Measurements from ENCODE around the gene CHRNA5.
A peak's percentile ranks its signal among the peaks of the same experiment; 100 is the strongest.

CHRNA5 gene

GRCh38 chr15:78638658-78639314 is 73.5 kb downstream of the CHRNA5 start:
- no peak for DNase-seq (ENCODE audit: low spot score in 2 of 2)
- H3K9me3 Mint-ChIP-seq = peaks cover 1% of the 10 kb centered on the region

GRCh38 chr15:78640527-78641101 is 75.3 kb downstream of the CHRNA5 start:
- peaks cover 30% of the 10 kb centered on the region for H3K27me3 Mint-ChIP-seq
- no peak overlapping the region for H3K4me3 Mint-ChIP-seq
- no peaks in the 10 kb centered on the region for H3K9me3 Mint-ChIP-seq
- ATAC-seq (replicated peaks; ENCODE audit: extremely low read depth, poor library complexity, severe bottlenecking) = no peak
- H3K36me3 Mint-ChIP-seq (ENCODE audit: insufficient read depth) = no peaks in the 10 kb centered on the region
- no peak for DNase-seq (ENCODE audit: low spot score in 2 of 2)
- H3K27ac Mint-ChIP-seq (ENCODE audit: low read depth) = no peak overlapping the region
- H3K4me1 Mint-ChIP-seq = peaks cover 9% of the 10 kb centered on the region

More at GRCh38 chr15:78638658-78639314, 73.5 kb downstream of the CHRNA5 start:
- Mint-ChIP-seq H3K4me1 (peaks cover 9% of the 10 kb centered on the region), H3K27ac (ENCODE audit: low read depth) (no peak overlapping the region), H3K4me3 (no peak overlapping the region), H3K27me3 (peaks cover 30% of the 10 kb centered on the region), H3K36me3 (ENCODE audit: insufficient read depth) (no peaks in the 10 kb centered on the region)
- ATAC-seq (replicated peaks; ENCODE audit: extremely low read depth, poor library complexity, severe bottlenecking) = no peak

- Mint-ChIP-seq H3K27me3 (peaks cover 30% of the 10 kb centered on the region), H3K9me3 (no peaks in the 10 kb centered on the region), H3K36me3 (ENCODE audit: insufficient read depth) (no peaks in the 10 kb centered on the region), H3K4me3 (peak within 1 kb of the TSS; percentile 61), H3K4me1 (peaks cover 9% of the 10 kb centered on the region), H3K27ac (ENCODE audit: low read depth) (no peak within 1 kb of the TSS)
- DNase-seq (ENCODE audit: low spot score in 2 of 2) = no peak
- no peak for ATAC-seq (replicated peaks; ENCODE audit: extremely low read depth, poor library complexity, severe bottlenecking)
Measured at GRCh38 chr15:78641102-78641748, 75.9 kb downstream of the CHRNA5 start, which contains the start of gene CHRNB4. TSS of gene CHRNB4 (minus strand) at chr15:78641210. CDS start at chr15:78641133, 77 bp downstream.

GRCh38 chr15:78641749-78642275 is 76.5 kb downstream of the CHRNA5 start:
- Mint-ChIP-seq H3K36me3 (ENCODE audit: insufficient read depth) (no peaks in the 10 kb centered on the region), H3K27me3 (peaks cover 28% of the 10 kb centered on the region), H3K9me3 (no peaks in the 10 kb centered on the region), H3K4me3 (peak overlapping the region; percentile 61), H3K4me1 (peaks cover 9% of the 10 kb centered on the region), H3K27ac (ENCODE audit: low read depth) (no peak overlapping the region)
- ATAC-seq (replicated peaks; ENCODE audit: extremely low read depth, poor library complexity, severe bottlenecking) (no peak), DNase-seq (ENCODE audit: low spot score in 2 of 2) (no peak)

- DNase-seq (ENCODE audit: low spot score in 2 of 2) (no peak), ATAC-seq (replicated peaks; ENCODE audit: extremely low read depth, poor library complexity, severe bottlenecking) (no peak)
- Mint-ChIP-seq H3K27me3 (peaks cover 22% of the 10 kb centered on the region), H3K36me3 (ENCODE audit: insufficient read depth) (peaks cover 1% of the 10 kb centered on the region), H3K27ac (ENCODE audit: low read depth) (no peak overlapping the region), H3K4me3 (no peak overlapping the region), H3K4me1 (peaks cover 9% of the 10 kb centered on the region), H3K9me3 (no peaks in the 10 kb centered on the region)
Measured at GRCh38 chr15:78642331-78642730, 77.0 kb downstream of the CHRNA5 start.
